WI38 (cell line): Measurements from ENCODE around the gene ARHGEF19.

ENCODE experiments used
- H3K4me3 ChIP-seq: 2 replicates; pipeline ENCODE4 v1.5.1; 2011; ENCODE audit warnings: low read depth, mild to moderate bottlenecking, control low read depth, low read length
- CTCF ChIP-seq: IDR thresholded peaks from 2 replicates; pipeline ENCODE4 v1.5.1; 2012; ENCODE audit warnings: low read depth, mild to moderate bottlenecking, control low read depth, low read length

Gene ARHGEF19

DNA sequence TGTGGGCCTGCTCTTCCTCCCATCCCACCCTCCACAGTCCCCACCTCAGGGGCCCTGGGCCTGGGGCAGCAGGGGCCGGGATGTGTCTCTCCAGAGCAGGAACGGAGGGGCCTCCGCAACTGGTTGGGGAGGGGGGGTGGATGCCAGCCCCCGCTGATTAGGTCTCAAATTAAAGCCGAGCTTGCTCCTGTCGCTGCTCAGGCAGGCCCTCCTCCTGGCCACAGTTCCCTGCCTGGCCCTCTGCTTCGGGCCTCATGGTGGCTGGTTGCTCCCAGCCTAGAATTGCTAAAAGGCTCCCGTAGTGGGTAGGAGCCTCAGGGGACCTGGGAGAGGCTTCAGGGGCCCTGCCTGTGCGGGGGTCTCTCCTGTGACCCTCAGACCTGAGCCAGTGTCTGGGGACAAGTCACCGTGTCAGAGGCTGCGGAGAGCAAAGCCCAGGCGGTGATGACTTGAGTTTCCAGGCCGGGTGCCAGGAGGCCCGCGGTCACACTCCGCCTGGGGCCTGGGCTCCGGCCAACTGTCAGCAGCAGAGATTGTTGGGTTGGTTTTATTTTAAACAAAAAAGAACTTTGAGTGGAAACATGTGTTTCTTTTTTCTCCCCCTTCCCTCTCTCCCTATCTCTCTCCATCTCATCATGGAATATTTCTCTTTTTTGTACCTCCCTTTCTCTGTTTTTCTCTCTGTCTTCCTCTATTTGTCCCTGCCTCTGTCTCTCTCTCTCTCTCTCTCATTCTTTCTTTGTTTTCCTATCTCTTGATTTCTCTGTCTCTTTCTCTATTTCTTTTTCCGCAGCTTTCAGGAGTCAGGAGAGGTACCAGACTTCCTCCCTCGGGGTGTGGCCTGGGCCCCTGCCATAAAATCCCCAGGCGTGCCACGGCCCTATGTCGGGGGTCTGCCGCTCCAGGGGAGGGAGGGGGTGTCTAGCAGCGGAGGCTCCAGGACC is 36.6 kb downstream of the ARHGEF19 start:
- no peak overlapping the region for H3K4me3 ChIP-seq
- no peak for TF ChIP-seq CTCF

GRCh38 chr1:16174886-16175598 is 37.4 kb downstream of the ARHGEF19 start:
- TF ChIP-seq CTCF = no peak
- no peak overlapping the region for H3K4me3 ChIP-seq

DNA sequence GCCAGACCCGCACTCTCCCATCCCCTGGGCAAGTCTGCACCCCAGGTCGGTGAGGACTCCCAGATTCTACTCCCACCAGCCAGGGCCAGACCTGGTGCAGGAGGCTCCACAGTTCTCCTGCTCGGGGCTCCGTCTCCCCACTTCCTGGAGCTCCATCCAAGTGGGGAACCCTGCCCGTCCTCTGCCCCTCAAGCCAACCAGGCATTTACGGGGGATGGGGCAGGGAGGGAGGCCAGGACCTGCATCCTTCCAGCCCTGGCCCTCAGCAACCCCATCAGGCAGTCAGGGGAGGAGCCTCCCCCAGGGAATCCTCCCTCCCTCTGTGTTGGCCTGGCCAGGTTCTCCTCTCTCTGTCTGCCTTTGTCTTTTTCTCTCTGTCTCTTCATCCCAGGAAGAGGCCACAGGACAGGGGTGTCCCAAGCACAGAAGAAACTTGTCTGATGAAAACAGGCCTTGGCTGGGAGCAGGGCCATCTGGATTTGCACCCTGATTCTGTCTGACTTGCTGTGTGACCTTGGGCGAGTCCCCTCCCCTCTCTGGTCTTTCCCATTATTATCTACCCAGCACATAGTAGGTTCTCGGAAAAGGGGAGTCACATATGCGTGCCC is 38.1 kb downstream of the ARHGEF19 start:
- no peak overlapping the region for H3K4me3 ChIP-seq
- TF ChIP-seq CTCF = no peak

- no peak overlapping the region for H3K4me3 ChIP-seq
Observed at GRCh38 chr1:16173447-16174260, 38.8 kb downstream of the ARHGEF19 start.

GRCh38 chr1:16172964-16173446 is 39.4 kb downstream of the ARHGEF19 start:
- no peak for TF ChIP-seq CTCF
- H3K4me3 ChIP-seq = no peak overlapping the region

More at GRCh38 chr1:16173447-16174260, 38.8 kb downstream of the ARHGEF19 start:
- TF ChIP-seq CTCF = no peak

DNA sequence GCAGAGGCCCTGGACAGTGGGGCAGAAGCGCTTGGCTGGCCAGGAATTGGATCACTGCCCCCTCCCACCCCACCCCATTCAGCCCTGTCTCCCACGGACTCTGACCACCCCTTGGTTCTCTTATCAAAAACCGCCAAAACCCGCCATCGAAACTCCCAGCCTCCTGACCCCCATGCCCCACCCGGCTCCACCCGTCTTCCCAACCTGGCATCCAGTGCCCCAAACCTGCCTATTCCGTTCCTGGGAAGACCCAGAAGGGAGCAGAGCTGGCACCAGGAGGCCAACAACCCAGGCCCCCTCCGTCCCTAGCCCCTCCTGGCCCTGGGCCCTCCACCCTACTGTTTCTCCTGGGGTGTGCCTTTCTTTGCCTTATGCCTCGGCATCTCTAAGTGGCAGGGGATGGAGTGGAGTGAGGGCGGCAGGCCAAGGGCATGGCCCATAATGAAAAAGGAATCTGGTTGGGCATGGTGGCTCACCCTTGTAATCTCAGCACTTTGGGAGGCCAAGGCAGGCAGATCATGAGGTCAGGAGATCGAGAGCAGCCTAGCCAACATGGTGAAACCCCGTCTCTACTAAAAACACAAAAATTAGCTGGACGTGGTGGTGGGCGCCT is 40.1 kb downstream of the ARHGEF19 start:
- no peak overlapping the region for H3K4me3 ChIP-seq
- TF ChIP-seq CTCF = no peak
